ENCODE results near the gene HNMT.

Gene HNMT

GRCh38 chr2:138003411-138003810 is 39.1 kb downstream of the HNMT start:
- Histone ChIP-seq H3K27ac (ENCODE audit: low read depth, low read length) (no peak overlapping the region), H3K36me3 (ENCODE audit: control insufficient read depth in 1 of 2, insufficient read depth in 2 of 2, low read length in 2 of 2) (peaks cover 12 to 22% of the 10 kb centered on the region in 2 donors), H3K9me3 (ENCODE audit: control insufficient read depth in 1 of 2, low read length in 2 of 2) (no peaks in the 10 kb centered on the region), H3K9ac (ENCODE audit: low read depth in 1 of 2, low read length in 2 of 2) (no peak overlapping the region), H3K4me1 (ENCODE audit: control insufficient read depth in 1 of 2, insufficient read depth in 2 of 2, low read length in 2 of 2) (no peaks in the 10 kb centered on the region), H3K4me3 (ENCODE audit: low read depth in 1 of 2, low read length in 2 of 2) (no peak overlapping the region), H3K27me3 (ENCODE audit: control insufficient read depth in 1 of 2, insufficient read depth in 2 of 2, low read length in 2 of 2) (no peaks in the 10 kb centered on the region)

DNA sequence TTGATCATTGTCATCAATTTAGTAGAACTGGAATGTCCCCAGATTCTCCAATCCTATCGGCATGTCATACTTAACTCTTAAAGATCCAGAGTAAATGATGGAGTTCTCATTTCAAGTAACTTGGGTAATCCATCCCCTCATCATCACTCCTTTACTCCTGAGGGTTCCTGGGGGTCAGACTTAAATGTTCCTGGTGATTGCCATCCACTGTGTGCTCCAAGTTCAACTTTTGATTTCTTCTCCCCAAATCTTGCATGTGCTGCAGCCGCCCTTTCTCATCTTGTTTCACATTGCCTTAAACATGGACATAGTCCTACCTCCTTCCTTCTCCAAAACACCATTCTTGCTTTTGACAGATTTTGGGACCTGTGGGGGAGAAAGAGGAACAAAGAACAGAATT is 43.2 kb downstream of the HNMT start:
- Histone ChIP-seq H3K27me3 (ENCODE audit: control insufficient read depth in 1 of 2, insufficient read depth in 2 of 2, low read length in 2 of 2) (no peaks in the 10 kb centered on the region), H3K9ac (ENCODE audit: low read depth in 1 of 2, low read length in 2 of 2) (no peak overlapping the region), H3K36me3 (ENCODE audit: control insufficient read depth in 1 of 2, insufficient read depth in 2 of 2, low read length in 2 of 2) (peaks cover 12 to 18% of the 10 kb centered on the region in 2 donors), H3K27ac (ENCODE audit: low read depth, low read length) (no peak overlapping the region), H3K9me3 (ENCODE audit: control insufficient read depth in 1 of 2, low read length in 2 of 2) (no peaks in the 10 kb centered on the region), H3K4me3 (ENCODE audit: low read depth in 1 of 2, low read length in 2 of 2) (no peak overlapping the region), H3K4me1 (ENCODE audit: control insufficient read depth in 1 of 2, insufficient read depth in 2 of 2, low read length in 2 of 2) (no peaks in the 10 kb centered on the region)

- Histone ChIP-seq H3K36me3 (ENCODE audit: control insufficient read depth in 1 of 2, insufficient read depth in 2 of 2, low read length in 2 of 2) (peaks cover 5 to 7% of the 10 kb centered on the region in 2 donors), H3K9ac (ENCODE audit: low read depth in 1 of 2, low read length in 2 of 2) (no peak overlapping the region), H3K4me3 (ENCODE audit: low read depth in 1 of 2, low read length in 2 of 2) (no peak overlapping the region), H3K27me3 (ENCODE audit: control insufficient read depth in 1 of 2, insufficient read depth in 2 of 2, low read length in 2 of 2) (no peaks in the 10 kb centered on the region), H3K4me1 (ENCODE audit: control insufficient read depth in 1 of 2, insufficient read depth in 2 of 2, low read length in 2 of 2) (no peaks in the 10 kb centered on the region), H3K27ac (ENCODE audit: low read depth, low read length) (no peak overlapping the region), H3K9me3 (ENCODE audit: control insufficient read depth in 1 of 2, low read length in 2 of 2) (no peaks in the 10 kb centered on the region)
Observed at GRCh38 chr2:138009622-138010021, 45.3 kb downstream of the HNMT start.

DNA sequence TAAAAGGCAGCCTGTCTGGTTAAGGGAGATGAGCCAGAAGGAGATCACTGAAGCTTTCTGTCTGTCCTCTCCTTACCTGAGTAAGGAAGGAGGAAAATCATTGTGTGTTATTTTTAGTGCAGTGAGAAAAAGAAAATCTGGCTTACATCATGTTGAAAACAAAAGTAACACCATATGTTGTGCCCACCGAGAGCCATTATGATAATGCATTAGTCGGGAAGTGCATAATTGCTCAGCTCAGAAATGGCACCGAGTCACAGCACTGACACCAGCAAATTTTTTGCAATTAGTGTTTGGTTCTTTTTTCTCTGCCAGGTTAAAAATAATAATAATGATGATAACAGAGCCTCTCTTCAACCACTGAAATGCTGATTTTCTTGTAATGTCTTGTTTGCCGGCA is 46.6 kb downstream of the HNMT start:
- no peak overlapping the region for H3K4me3 ChIP-seq (ENCODE audit: low read depth in 1 of 2, low read length in 2 of 2)
- peaks cover 2 to 3% of the 10 kb centered on the region in 2 donors for H3K36me3 ChIP-seq (ENCODE audit: control insufficient read depth in 1 of 2, insufficient read depth in 2 of 2, low read length in 2 of 2)
- H3K4me1 ChIP-seq (ENCODE audit: control insufficient read depth in 1 of 2, insufficient read depth in 2 of 2, low read length in 2 of 2) = no peaks in the 10 kb centered on the region
- no peak overlapping the region for H3K9ac ChIP-seq (ENCODE audit: low read depth in 1 of 2, low read length in 2 of 2)
- no peaks in the 10 kb centered on the region for H3K27me3 ChIP-seq (ENCODE audit: control insufficient read depth in 1 of 2, insufficient read depth in 2 of 2, low read length in 2 of 2)
- H3K9me3 ChIP-seq (ENCODE audit: control insufficient read depth in 1 of 2, low read length in 2 of 2) = no peaks in the 10 kb centered on the region
- no peak overlapping the region for H3K27ac ChIP-seq (ENCODE audit: low read depth, low read length)

GRCh38 chr2:138012082-138012481 is 47.8 kb downstream of the HNMT start:
- Histone ChIP-seq H3K4me1 (ENCODE audit: control insufficient read depth in 1 of 2, insufficient read depth in 2 of 2, low read length in 2 of 2) (peaks cover 4 to 5% of the 10 kb centered on the region in 2 donors), H3K36me3 (ENCODE audit: control insufficient read depth in 1 of 2, insufficient read depth in 2 of 2, low read length in 2 of 2) (no peaks in the 10 kb centered on the region), H3K9ac (ENCODE audit: low read depth in 1 of 2, low read length in 2 of 2) (no peak overlapping the region), H3K27ac (ENCODE audit: low read depth, low read length) (no peak overlapping the region), H3K27me3 (ENCODE audit: control insufficient read depth in 1 of 2, insufficient read depth in 2 of 2, low read length in 2 of 2) (no peaks in the 10 kb centered on the region), H3K4me3 (ENCODE audit: low read depth in 1 of 2, low read length in 2 of 2) (no peak overlapping the region), H3K9me3 (ENCODE audit: control insufficient read depth in 1 of 2, low read length in 2 of 2) (no peaks in the 10 kb centered on the region)

GRCh38 chr2:138012968-138013367 is 48.7 kb downstream of the HNMT start:
- Histone ChIP-seq H3K4me3 (ENCODE audit: low read depth in 1 of 2, low read length in 2 of 2) (no peak overlapping the region), H3K9me3 (ENCODE audit: control insufficient read depth in 1 of 2, low read length in 2 of 2) (no peaks in the 10 kb centered on the region), H3K27me3 (ENCODE audit: control insufficient read depth in 1 of 2, insufficient read depth in 2 of 2, low read length in 2 of 2) (no peaks in the 10 kb centered on the region), H3K4me1 (ENCODE audit: control insufficient read depth in 1 of 2, insufficient read depth in 2 of 2, low read length in 2 of 2) (peaks cover 5 to 7% of the 10 kb centered on the region in 2 donors), H3K27ac (ENCODE audit: low read depth, low read length) (no peak overlapping the region), H3K36me3 (ENCODE audit: control insufficient read depth in 1 of 2, insufficient read depth in 2 of 2, low read length in 2 of 2) (no peaks in the 10 kb centered on the region), H3K9ac (ENCODE audit: low read depth in 1 of 2, low read length in 2 of 2) (no peak overlapping the region)

GRCh38 chr2:138013639-138014038 is 49.4 kb downstream of the HNMT start:
- H3K9me3 ChIP-seq (ENCODE audit: control insufficient read depth in 1 of 2, low read length in 2 of 2) = no peaks in the 10 kb centered on the region
- no peak overlapping the region for H3K9ac ChIP-seq (ENCODE audit: low read depth in 1 of 2, low read length in 2 of 2)
- peaks cover 5 to 7% of the 10 kb centered on the region in 2 donors for H3K4me1 ChIP-seq (ENCODE audit: control insufficient read depth in 1 of 2, insufficient read depth in 2 of 2, low read length in 2 of 2)
- no peak overlapping the region for H3K4me3 ChIP-seq (ENCODE audit: low read depth in 1 of 2, low read length in 2 of 2)
- no peaks in the 10 kb centered on the region for H3K36me3 ChIP-seq (ENCODE audit: control insufficient read depth in 1 of 2, insufficient read depth in 2 of 2, low read length in 2 of 2)
- no peaks in the 10 kb centered on the region for H3K27me3 ChIP-seq (ENCODE audit: control insufficient read depth in 1 of 2, insufficient read depth in 2 of 2, low read length in 2 of 2)
- H3K27ac ChIP-seq (ENCODE audit: low read depth, low read length) = no peak overlapping the region

GRCh38 chr2:138015494-138015893 is 51.2 kb downstream of the HNMT start:
- H3K27me3 ChIP-seq (ENCODE audit: control insufficient read depth in 1 of 2, insufficient read depth in 2 of 2, low read length in 2 of 2) = no peaks in the 10 kb centered on the region
- peaks cover 5 to 11% of the 10 kb centered on the region in 2 donors for H3K4me1 ChIP-seq (ENCODE audit: control insufficient read depth in 1 of 2, insufficient read depth in 2 of 2, low read length in 2 of 2)
- H3K27ac ChIP-seq (ENCODE audit: low read depth, low read length) = no peak overlapping the region
- H3K9me3 ChIP-seq (ENCODE audit: control insufficient read depth in 1 of 2, low read length in 2 of 2) = no peaks in the 10 kb centered on the region
- H3K9ac ChIP-seq (ENCODE audit: low read depth in 1 of 2, low read length in 2 of 2) = no peak overlapping the region
- H3K4me3 ChIP-seq (ENCODE audit: low read depth in 1 of 2, low read length in 2 of 2) = no peak overlapping the region
- no peaks in the 10 kb centered on the region for H3K36me3 ChIP-seq (ENCODE audit: control insufficient read depth in 1 of 2, insufficient read depth in 2 of 2, low read length in 2 of 2)

GRCh38 chr2:138016351-138017087 is 52.2 kb downstream of the HNMT start:
- H3K4me1 ChIP-seq (ENCODE audit: control insufficient read depth in 1 of 2, insufficient read depth in 2 of 2, low read length in 2 of 2) = peaks cover 5 to 11% of the 10 kb centered on the region in 2 donors
- H3K27ac ChIP-seq (ENCODE audit: low read depth, low read length) = no peak overlapping the region
- no peak overlapping the region for H3K9ac ChIP-seq (ENCODE audit: low read depth in 1 of 2, low read length in 2 of 2)
- H3K9me3 ChIP-seq (ENCODE audit: control insufficient read depth in 1 of 2, low read length in 2 of 2) = no peaks in the 10 kb centered on the region
- H3K36me3 ChIP-seq (ENCODE audit: control insufficient read depth in 1 of 2, insufficient read depth in 2 of 2, low read length in 2 of 2) = no peaks in the 10 kb centered on the region
- no peak overlapping the region for H3K4me3 ChIP-seq (ENCODE audit: low read depth in 1 of 2, low read length in 2 of 2)
- no peaks in the 10 kb centered on the region for H3K27me3 ChIP-seq (ENCODE audit: control insufficient read depth in 1 of 2, insufficient read depth in 2 of 2, low read length in 2 of 2)

GRCh38 chr2:138017824-138018223 is 53.6 kb downstream of the HNMT start:
- H3K9me3 ChIP-seq (ENCODE audit: control insufficient read depth in 1 of 2, low read length in 2 of 2) = no peaks in the 10 kb centered on the region
- no peak overlapping the region for H3K27ac ChIP-seq (ENCODE audit: low read depth, low read length)
- H3K36me3 ChIP-seq (ENCODE audit: control insufficient read depth in 1 of 2, insufficient read depth in 2 of 2, low read length in 2 of 2) = no peaks in the 10 kb centered on the region
- H3K9ac ChIP-seq (ENCODE audit: low read depth in 1 of 2, low read length in 2 of 2) = no peak overlapping the region
- H3K4me3 ChIP-seq (ENCODE audit: low read depth in 1 of 2, low read length in 2 of 2) = no peak overlapping the region
- peaks cover 5 to 11% of the 10 kb centered on the region in 2 donors for H3K4me1 ChIP-seq (ENCODE audit: control insufficient read depth in 1 of 2, insufficient read depth in 2 of 2, low read length in 2 of 2)
- H3K27me3 ChIP-seq (ENCODE audit: control insufficient read depth in 1 of 2, insufficient read depth in 2 of 2, low read length in 2 of 2) = no peaks in the 10 kb centered on the region
